Liver (tissue), 3 donors: Measurements from ENCODE around the gene ZBTB47.

Experiments used
- CTCF ChIP-seq: fragments of 150-350 bp; IDR thresholded peaks from 2 replicates; pipeline ENCODE4 v1.5.1; 2017; ENCODE audit warnings: improper control_type of control experiment, low read depth, low read length; ENCODE audit not compliant: missing input control
- EGR1 ChIP-seq, 2 donors: IDR thresholded peaks; 2 replicates each; pipeline ENCODE4 v1.6.1; 2016 to 2018; ENCODE audit warnings: antibody characterized with exemption in 2 of 2, low read depth in 2 of 2
- GABPA ChIP-seq, 2 donors: IDR thresholded peaks in 1 of 2; conservative IDR thresholded peaks in 1 of 2; 2 replicates each; pipeline ENCODE4 v1.6.1; 2016; ENCODE audit warnings: antibody characterized with exemption in 2 of 2, mild to moderate bottlenecking in 1 of 2, moderate library complexity in 1 of 2
- HNF4A ChIP-seq, 2 donors: conservative IDR thresholded peaks; 2 replicates each; pipeline ENCODE4 v1.6.1; 2016; ENCODE audit warnings: antibody characterized with exemption in 2 of 2, mild to moderate bottlenecking in 2 of 2
- HNF4G ChIP-seq: IDR thresholded peaks from 2 replicates; pipeline ENCODE4 v1.6.1; 2016; ENCODE audit warnings: antibody characterized with exemption
- JUND ChIP-seq, 2 donors: IDR thresholded peaks; 2 replicates each; pipeline ENCODE4 v1.6.1; 2016; ENCODE audit warnings: antibody characterized with exemption in 2 of 2
- MAX ChIP-seq: IDR thresholded peaks from 2 replicates; pipeline ENCODE4 v1.6.1; 2016; ENCODE audit warnings: antibody characterized with exemption
- RAD21 ChIP-seq, 2 donors: IDR thresholded peaks; 2 replicates each; pipeline ENCODE4 v1.6.1; 2016; ENCODE audit warnings: antibody characterized with exemption in 2 of 2, mild to moderate bottlenecking in 2 of 2
- REST ChIP-seq: IDR thresholded peaks from 2 replicates; pipeline ENCODE4 v1.6.1; 2016; ENCODE audit warnings: antibody characterized with exemption, mild to moderate bottlenecking
- RXRA ChIP-seq, 2 donors: IDR thresholded peaks; 2 replicates each; pipeline ENCODE4 v1.6.1; 2017 to 2018; ENCODE audit warnings: antibody characterized with exemption in 2 of 2, mild to moderate bottlenecking in 1 of 2
- SP1 ChIP-seq: IDR thresholded peaks from 2 replicates; pipeline ENCODE4 v1.6.1; 2018; ENCODE audit warnings: antibody characterized with exemption, mild to moderate bottlenecking
- TAF1 ChIP-seq: conservative IDR thresholded peaks from 2 replicates; pipeline ENCODE4 v1.6.1; 2016; ENCODE audit warnings: antibody characterized with exemption, mild to moderate bottlenecking
- ZBTB33 ChIP-seq: IDR thresholded peaks from 2 replicates; pipeline ENCODE4 v1.6.1; 2016; ENCODE audit warnings: antibody characterized with exemption
- donor health status: healthy.
- donor health status: healthy.

- TF ChIP-seq CTCF: no peak
- no peak for TF ChIP-seq REST
- no peak for TF ChIP-seq MAX
- no peak for TF ChIP-seq SP1
- no peak for TF ChIP-seq JUND (IDR thresholded peaks at IDR 0.05)
- no peak for TF ChIP-seq HNF4A (conservative IDR thresholded peaks at IDR 0.05)
- TF ChIP-seq ZBTB33: no peak
- no peak for TF ChIP-seq TAF1
- TF ChIP-seq EGR1 (IDR thresholded peaks at IDR 0.05; ENCODE audit: low read depth in 2 of 2): no peak
- no peak for TF ChIP-seq HNF4G
- TF ChIP-seq RXRA (IDR thresholded peaks at IDR 0.05): no peak
- TF ChIP-seq RAD21 (IDR thresholded peaks at IDR 0.05): no peak
- TF ChIP-seq GABPA (IDR thresholded peaks at IDR 0.05 in 1 of 2, conservative IDR thresholded peaks at IDR 0.05 in 1 of 2): no peak
Measured at GRCh38 chr3:42637001-42637400, 16.5 kb upstream of the ZBTB47 start.
